IPS DF 4.7 (cell line): ENCODE measurements around the gene HECTD3.
"Not testable (repeated sequence)": the region's sequence is repeated elsewhere in the genome, so short reads cannot be mapped to it uniquely, and the experiment has no call there.

Experiments used
- DNase-seq: peaks from one replicate; pipeline ENCODE4 v3.0.0-alpha.2; 2013; ENCODE audit warnings: low spot score; ENCODE audit errors: extremely low read depth

HECTD3 gene

GRCh38 chr1:45014321-45015028 lies 3.4 kb upstream of the HECTD3 start:
- DNase-seq, result peak; percentile 78

GRCh38 chr1:45013551-45014209 lies 2.6 kb upstream of the HECTD3 start:
- no peak for DNase-seq

GRCh38 chr1:45012639-45013278 lies 1.6 kb upstream of the HECTD3 start:
- DNase-seq, result no peak

- DNase-seq, result peak; percentile 96
These were observed 914 bp upstream of the HECTD3 start, which contains the start of gene UROD for GRCh38 chr1:45011837-45012638. UROD (plus strand) TSS chr1:45012254; CDS start chr1:45012266, 12 bp downstream.

- DNase-seq, result no peak
These were observed 919 bp downstream of the HECTD3 start for GRCh38 chr1:45009956-45010854.

GRCh38 chr1:45009296-45009865 lies 1.7 kb downstream of the HECTD3 start:
- DNase-seq, result no peak

- no peak for DNase-seq
These were observed 2.6 kb downstream of the HECTD3 start for GRCh38 chr1:45008516-45008915.

- DNase-seq, result no peak
These were observed 3.0 kb downstream of the HECTD3 start for GRCh38 chr1:45008076-45008475.

GRCh38 chr1:45007311-45007710 lies 3.8 kb downstream of the HECTD3 start:
- DNase-seq, result no peak

GRCh38 chr1:45005761-45006160 lies 5.4 kb downstream of the HECTD3 start:
- no peak for DNase-seq

GRCh38 chr1:45004281-45004920 lies 6.7 kb downstream of the HECTD3 start:
- DNase-seq, result no peak

GRCh38 chr1:45003741-45004140 lies 7.4 kb downstream of the HECTD3 start:
- no peak for DNase-seq

- DNase-seq, result no peak
These were observed 8.2 kb downstream of the HECTD3 start for GRCh38 chr1:45002650-45003645.

GRCh38 chr1:45001576-45001975 lies 9.5 kb downstream of the HECTD3 start:
- not testable (repeated sequence) for DNase-seq

- DNase-seq, result no peak
These were observed 10.1 kb downstream of the HECTD3 start for GRCh38 chr1:45001011-45001481.

GRCh38 chr1:44999232-44999631 lies 11.9 kb downstream of the HECTD3 start:
- DNase-seq, result no peak

- no peak for DNase-seq
These were observed 15.5 kb downstream of the HECTD3 start for GRCh38 chr1:44995467-44996238.
